ENCODE measurements around the gene ZBTB20. TPM values are rescaled to one million over a fixed set of nuclear protein-coding genes. Genes with fewer than 3 reads are reported as not detected.

Gene ZBTB20
- total RNA-seq, 6 experiments from 2014 or later, result 8.0 to 14.1 (median 10.4) TPM

DNA sequence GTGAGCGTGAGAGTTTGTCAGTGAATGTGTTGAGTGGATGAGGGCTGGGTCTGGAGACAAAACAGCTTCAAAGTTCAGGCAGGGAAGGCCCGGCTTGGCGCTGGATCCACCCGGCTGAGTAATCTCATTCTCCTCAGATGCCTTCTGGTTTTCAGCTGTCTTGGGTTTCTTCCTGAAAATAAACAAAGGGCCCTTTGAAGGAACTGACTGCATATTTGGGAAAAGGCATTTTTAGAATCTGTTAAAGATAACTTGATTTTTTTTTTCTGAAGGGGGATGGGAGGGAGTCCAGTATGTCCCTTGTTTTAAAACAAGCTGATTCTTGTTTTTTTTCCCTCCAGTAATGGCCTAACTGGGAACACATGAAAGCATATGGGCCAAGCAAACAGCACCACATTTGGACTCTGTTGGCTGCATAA is 766.8 kb downstream of the ZBTB20 start:
- peak; percentile 78 for DNase-seq
- peak overlapping the region; percentile 63 for H3K4me3 Mint-ChIP-seq
- peaks cover 21% of the 10 kb centered on the region for H3K36me3 Mint-ChIP-seq (ENCODE audit: low read depth)
- H3K4me1 Mint-ChIP-seq (ENCODE audit: low read depth), result peaks cover 16% of the 10 kb centered on the region
- H3K9me3 Mint-ChIP-seq, result no peaks in the 10 kb centered on the region
- H3K27ac Mint-ChIP-seq, result no peak overlapping the region
- peaks cover 2% of the 10 kb centered on the region for H3K27me3 Mint-ChIP-seq (ENCODE audit: insufficient read depth)
- TF ChIP-seq, protein P1, sequence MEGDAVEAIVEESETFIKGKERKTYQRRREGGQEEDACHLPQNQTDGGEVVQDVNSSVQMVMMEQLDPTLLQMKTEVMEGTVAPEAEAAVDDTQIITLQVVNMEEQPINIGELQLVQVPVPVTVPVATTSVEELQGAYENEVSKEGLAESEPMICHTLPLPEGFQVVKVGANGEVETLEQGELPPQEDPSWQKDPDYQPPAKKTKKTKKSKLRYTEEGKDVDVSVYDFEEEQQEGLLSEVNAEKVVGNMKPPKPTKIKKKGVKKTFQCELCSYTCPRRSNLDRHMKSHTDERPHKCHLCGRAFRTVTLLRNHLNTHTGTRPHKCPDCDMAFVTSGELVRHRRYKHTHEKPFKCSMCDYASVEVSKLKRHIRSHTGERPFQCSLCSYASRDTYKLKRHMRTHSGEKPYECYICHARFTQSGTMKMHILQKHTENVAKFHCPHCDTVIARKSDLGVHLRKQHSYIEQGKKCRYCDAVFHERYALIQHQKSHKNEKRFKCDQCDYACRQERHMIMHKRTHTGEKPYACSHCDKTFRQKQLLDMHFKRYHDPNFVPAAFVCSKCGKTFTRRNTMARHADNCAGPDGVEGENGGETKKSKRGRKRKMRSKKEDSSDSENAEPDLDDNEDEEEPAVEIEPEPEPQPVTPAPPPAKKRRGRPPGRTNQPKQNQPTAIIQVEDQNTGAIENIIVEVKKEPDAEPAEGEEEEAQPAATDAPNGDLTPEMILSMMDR (IDR thresholded peaks at IDR 0.05), result no peak

DNA sequence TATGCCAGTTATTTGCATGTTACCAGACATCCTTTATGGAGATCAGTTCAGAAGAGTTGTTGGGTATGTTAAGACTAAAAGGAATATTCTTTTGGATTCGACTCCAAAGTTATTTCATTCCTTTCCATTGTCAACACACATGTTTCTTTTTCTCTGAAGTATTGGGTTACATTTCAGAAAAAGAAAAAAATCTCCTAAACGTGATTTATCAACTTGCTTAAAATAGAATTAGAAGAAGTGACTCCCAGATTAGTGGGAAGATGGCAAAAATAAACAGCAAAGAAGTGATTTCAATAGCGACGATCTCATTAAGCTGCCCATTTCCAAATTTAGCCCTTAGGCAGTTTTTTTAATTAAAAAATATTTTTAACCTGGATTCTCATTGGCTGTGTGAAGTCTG is 767.8 kb downstream of the ZBTB20 start:
- TF ChIP-seq, protein P1 (IDR thresholded peaks at IDR 0.05), result no peak

DNA sequence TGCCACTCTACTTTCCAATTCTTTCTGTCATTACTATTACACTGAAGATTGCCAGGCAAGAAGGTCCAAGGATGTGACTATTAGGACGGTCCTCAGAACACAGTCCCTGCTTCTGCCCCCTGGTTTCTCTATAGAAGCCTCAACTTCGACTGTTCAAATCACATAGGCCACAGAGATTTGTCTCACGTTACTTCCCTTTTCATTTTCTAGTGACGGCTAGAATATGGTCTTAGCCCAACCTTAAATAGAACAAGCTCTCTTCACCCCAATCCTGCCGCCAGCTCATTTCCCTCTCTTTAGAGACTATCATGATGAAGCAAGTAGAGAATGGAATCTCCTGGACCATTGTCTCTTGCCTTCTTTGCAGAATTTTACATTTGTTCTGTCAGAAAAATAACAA is 768.3 kb downstream of the ZBTB20 start:
- TF ChIP-seq, protein P1 (IDR thresholded peaks at IDR 0.05), result no peak
- H3K27ac Mint-ChIP-seq, result no peak overlapping the region; the same call in 1 of the 2 replicates
- no peak for DNase-seq
- no peaks in the 10 kb centered on the region; the same call in 1 of the 2 replicates for H3K27me3 Mint-ChIP-seq (ENCODE audit: insufficient read depth)
- peaks cover 16% of the 10 kb centered on the region for H3K4me1 Mint-ChIP-seq (ENCODE audit: low read depth)
- no peaks in the 10 kb centered on the region for H3K9me3 Mint-ChIP-seq
- H3K4me3 Mint-ChIP-seq, result 0 out of 2 replicates have a peak overlapping the region, but pooled peaks have one; percentile 40
- peaks cover 21% of the 10 kb centered on the region for H3K36me3 Mint-ChIP-seq (ENCODE audit: low read depth)

More for the DNA sequence above, 767.8 kb downstream of the ZBTB20 start:
- peak overlapping the region; percentile 40; the same call in 1 of the 2 replicates for H3K4me3 Mint-ChIP-seq
- no peak for DNase-seq
- peaks cover 21% of the 10 kb centered on the region for H3K36me3 Mint-ChIP-seq (ENCODE audit: low read depth)
- H3K27me3 Mint-ChIP-seq (ENCODE audit: insufficient read depth), result peaks cover 2% of the 10 kb centered on the region
- peaks cover 16% of the 10 kb centered on the region for H3K4me1 Mint-ChIP-seq (ENCODE audit: low read depth)
- no peaks in the 10 kb centered on the region for H3K9me3 Mint-ChIP-seq
- no peak overlapping the region; the same call in 1 of the 2 replicates for H3K27ac Mint-ChIP-seq

DNA sequence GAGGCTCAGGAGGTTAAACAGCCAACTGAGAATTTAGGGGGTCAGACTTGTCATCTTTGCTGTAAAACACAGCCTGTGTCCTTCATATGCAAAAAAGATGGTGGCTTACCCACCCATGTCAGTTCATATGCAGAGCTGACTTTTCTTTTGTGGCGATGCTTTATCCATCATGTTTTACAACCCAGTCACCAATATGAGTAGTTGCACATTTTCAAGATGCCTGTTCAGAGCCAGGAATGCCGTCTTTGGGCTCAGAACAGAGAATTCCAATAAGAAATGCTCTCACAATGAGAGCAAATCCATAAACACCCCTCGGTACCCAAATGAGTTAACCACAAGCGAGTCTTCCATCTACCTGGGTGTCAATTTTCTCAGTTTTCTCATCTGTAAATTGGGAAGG is 769.7 kb downstream of the ZBTB20 start:
- no peak overlapping the region for H3K4me3 Mint-ChIP-seq
- H3K9me3 Mint-ChIP-seq, result no peaks in the 10 kb centered on the region
- no peaks in the 10 kb centered on the region; the same call in 1 of the 2 replicates for H3K27me3 Mint-ChIP-seq (ENCODE audit: insufficient read depth)
- H3K27ac Mint-ChIP-seq, result no peak overlapping the region
- no peak for DNase-seq
- TF ChIP-seq, protein P1 (IDR thresholded peaks at IDR 0.05), result no peak
- peaks cover 16% of the 10 kb centered on the region for H3K4me1 Mint-ChIP-seq (ENCODE audit: low read depth)
- H3K36me3 Mint-ChIP-seq (ENCODE audit: low read depth), result peaks cover 21% of the 10 kb centered on the region

DNA sequence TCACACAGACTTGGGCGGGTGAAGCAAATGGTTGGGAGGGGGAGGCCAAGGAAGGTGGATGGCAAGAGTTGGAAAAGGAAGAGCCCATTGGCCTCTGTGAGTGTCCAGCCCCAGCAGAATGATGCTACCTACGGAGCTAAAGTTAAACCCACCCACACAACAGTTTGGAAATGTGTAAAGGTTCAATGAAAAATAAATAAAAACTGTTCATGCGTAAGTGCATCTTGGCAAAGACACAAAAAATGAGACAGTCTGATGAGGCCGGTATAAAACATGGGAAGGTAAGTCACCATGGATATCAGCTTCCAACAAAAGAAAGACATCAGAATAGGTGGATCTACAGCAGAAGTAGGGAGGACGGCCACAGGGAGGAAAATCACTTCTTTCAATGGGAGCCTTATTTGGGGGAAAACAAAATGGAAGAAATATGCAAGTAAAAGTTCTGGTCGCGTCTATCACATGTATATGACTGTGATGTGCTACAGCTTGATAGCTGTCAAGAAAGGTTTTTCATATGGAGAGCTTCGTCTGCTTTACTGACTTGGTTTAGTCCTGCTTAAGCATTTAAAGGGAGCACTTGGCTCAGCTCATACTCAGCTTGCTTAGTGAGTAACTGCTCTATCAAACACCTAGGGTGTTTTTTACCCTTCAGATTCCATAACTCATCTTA is 770.4 kb downstream of the ZBTB20 start:
- TF ChIP-seq, protein P1 (IDR thresholded peaks at IDR 0.05), result no peak
- peaks cover 16% of the 10 kb centered on the region for H3K4me1 Mint-ChIP-seq (ENCODE audit: low read depth)
- H3K27me3 Mint-ChIP-seq (ENCODE audit: insufficient read depth), result no peaks in the 10 kb centered on the region; the same call in 1 of the 2 replicates
- DNase-seq, result no peak
- peak overlapping the region; percentile 35; the same call in 1 of the 2 replicates for H3K4me3 Mint-ChIP-seq
- H3K9me3 Mint-ChIP-seq, result no peaks in the 10 kb centered on the region
- H3K36me3 Mint-ChIP-seq (ENCODE audit: low read depth), result peaks cover 21% of the 10 kb centered on the region
- H3K27ac Mint-ChIP-seq, result peak overlapping the region; percentile 69

All from HFFc6 (cell line).